Stimulated activated CD4-positive, alpha-beta T cell treated with anti-CD3 and anti-CD28 coated beads, Interleukin-4, amount 100 ng/mL, for 48 hours (primary cell): ENCODE results near the gene CNEP1R1.

Source experiments
- DNase-seq, 2 donors: peaks; one replicate each; pipeline ENCODE4 v3.0.0-alpha.2; 2020; ENCODE audit warnings: low read depth in 2 of 2

The CNEP1R1 gene

DNA sequence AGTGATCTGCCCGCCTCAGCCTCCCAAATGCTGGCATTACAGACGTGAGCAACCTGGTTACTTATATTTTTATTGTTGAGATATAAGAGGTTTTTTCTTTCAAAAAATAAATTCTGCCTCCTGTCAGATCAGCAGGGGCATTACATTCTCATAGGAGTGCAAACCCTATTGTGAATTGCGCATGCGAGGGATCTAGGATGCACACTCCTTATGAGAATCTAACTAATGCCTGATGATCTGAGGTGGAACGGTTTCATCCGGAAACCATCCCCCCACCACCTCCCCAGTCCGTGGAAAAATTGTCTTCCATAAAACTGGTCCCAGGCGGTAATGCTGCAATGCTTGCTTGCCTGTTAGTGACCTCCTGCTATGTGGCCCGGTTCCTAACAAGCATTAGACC lies 7.5 kb upstream of the CNEP1R1 start:
- DNase-seq: no peak

DNA sequence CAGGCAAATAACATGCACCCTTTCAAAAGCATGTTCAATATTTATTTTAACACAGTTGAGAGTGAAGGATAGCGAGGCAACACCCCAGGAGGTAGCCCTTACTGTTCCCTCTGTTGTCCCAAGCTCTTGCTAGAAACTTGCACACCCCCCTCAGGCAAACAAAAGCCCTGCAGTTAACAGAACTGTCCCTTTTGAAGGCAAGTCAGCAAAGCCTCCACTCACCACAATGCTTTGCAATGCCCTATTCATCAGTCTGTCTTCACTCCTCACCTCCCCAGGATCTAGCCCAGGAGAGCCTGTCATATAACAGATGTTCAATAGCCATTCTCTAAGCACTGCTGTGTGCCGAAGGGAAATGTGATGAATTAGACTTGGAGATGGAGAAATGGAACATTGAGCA lies 3.5 kb upstream of the CNEP1R1 start:
- DNase-seq: no peak

DNA sequence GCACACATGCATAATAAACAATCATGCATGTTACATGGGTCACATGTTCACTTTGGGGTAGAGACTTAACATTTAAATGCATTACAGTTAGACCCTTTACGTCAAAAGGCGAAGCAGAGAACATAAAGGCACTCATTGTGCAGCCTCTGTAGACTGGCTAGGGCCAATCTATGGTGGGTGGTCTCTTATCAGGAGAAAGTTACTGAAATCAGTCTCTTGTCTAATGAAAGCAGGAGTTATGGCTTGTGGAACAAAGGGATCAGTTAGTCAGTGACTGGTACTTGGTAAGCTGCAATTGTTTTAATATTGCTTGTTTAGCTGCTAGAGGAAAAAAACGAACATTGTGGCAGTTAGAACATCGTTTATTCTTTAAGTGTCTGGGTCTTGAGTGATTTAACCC lies 1.4 kb upstream of the CNEP1R1 start:
- DNase-seq: no peak

DNA sequence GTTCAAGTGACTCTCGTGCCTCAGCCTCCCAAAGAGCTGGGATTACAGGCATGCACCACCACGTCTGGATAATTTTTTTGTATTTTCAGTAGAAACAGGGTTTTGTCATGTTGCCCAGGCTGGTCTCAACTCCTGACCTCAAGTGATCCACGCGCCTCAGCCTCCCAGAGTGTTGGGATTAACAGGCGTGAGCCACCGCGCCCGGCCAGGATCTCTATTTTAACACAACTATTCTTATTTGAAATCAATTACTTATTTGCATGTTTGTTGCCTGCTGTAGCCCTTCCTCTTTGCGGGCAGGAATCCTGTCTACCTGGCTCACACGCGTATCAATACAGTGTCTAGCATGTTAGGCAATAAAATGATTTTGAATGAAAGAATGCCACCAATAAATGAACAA lies 818 bp upstream of the CNEP1R1 start:
- DNase-seq: no peak

DNA sequence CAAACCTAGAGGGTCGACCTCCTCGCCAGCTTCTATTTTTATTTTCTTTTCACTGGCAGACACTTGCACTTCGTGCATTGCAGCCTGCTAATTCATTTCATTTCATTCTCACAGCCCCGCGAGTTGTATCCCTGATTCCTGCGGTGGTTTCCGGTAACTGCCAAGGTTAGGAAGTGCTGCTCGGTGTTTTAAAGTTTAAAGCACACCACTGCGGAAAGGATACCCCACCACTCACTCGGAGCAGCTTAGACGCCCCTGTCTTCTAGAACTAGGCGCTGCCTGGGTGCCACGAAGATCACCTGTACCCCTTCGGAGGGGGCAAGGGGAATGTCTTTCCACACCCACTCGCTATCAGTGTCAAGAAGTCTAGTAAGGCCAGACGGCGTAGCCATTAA lies 509 bp downstream of the CNEP1R1 start:
- peak; percentile 2 to 7 for DNase-seq

DNA sequence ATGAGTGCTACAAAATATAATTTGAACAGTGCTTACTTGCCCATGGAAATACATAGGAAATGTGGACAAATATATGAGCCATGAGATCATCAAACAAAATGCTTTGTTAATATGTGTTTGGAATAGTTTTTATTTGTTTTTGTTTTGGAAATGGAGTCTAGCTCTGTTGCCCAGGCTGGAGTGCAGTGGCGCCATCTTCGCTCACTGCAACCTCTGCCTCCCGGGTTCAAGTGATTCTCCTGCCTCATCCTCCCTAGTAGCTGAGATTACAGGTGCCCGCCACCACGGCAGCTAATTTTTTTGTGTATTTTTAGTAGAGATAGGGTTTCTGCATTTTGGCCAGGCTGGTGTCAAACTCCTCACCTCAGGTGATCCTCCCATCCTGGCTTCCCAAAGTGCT lies 2.8 kb downstream of the CNEP1R1 start:
- DNase-seq: no peak

DNA sequence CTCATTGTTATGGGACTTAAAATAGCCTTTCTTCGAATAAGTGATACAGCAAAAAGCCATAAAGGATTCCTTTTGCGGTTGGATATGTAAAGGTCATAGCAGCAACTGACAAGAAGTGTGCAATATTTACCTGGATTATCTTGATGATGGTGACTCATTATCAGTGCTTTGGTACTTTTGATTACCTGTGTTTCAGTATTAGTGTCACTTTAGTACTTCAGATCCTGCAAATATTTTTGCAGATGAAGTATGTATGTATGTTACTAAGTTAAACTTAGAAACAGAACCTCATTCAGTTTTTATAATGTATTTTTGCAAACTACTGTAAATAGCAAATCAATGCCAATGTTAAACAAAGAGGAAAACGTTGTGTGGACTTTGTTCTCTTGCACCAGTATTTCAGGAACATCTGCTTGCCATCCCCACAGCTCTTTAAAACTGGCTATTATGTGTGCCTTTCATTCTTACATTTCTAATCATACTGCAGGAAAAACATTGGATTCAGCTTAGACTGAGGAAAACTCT lies 10.5 kb downstream of the CNEP1R1 start:
- no peak for DNase-seq

DNA sequence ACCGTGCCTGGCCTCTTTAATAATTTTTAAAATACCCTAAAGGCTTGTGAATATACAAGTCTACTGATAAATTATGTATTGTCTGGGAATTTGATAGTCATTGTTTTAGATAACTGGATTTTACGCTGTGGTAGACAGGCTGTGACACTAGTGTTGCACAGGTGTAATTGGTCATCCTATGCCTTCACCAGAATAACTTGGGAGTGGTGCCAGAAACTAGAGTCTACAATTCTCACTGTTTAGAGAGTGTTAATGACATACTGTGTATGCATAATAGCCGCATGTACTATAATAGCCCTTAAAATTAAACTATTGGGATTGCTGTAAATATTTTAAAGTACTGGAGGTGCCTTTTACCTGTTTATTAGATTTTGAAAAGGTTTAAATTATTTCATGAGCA lies 11.4 kb downstream of the CNEP1R1 start:
- no peak for DNase-seq

DNA sequence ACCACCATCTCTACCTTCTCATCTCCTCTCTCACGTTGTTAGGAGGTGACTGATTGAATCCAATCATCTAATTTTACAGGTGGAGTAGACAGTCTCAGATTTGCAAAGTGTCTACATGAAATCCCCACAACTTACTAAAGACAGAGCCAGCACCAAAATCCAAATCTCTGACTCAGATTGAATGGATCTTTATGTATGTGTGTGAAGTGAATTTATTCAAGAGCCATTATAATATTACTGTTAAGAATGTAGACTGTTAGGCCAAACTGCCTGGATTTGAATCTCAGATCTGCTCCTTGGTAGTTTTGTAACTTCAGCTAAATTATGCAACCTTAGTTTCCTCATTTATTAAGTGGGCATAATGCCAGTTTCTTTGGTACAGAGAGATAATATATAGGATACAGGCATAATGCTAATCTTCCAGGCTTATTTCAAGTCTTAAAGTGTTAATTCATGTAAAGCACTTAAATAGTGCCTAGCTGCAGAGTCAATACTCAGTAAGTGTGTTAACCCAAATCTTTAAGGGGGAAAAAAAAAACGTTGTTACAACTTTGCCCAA lies 12.7 kb downstream of the CNEP1R1 start:
- DNase-seq: no peak

DNA sequence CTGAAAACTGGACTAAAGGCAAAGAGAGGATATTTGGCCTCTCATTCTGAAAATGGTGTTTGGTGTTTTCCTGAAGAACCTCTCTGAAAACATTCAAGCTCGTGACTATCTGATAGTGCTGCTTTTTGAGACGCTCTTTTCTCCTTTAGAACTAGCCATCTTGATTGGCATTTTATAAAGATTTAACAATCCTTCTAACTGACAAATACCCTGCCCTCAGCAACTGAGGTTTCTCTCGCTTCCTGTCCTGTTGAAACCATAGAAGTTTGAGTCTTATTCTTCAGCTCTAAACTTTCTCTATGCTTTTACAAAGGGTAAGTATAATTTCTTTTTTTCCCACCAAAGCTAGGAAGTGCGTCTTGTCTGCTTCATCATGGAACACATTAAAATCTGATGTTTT lies 13.3 kb downstream of the CNEP1R1 start:
- DNase-seq: no peak

DNA sequence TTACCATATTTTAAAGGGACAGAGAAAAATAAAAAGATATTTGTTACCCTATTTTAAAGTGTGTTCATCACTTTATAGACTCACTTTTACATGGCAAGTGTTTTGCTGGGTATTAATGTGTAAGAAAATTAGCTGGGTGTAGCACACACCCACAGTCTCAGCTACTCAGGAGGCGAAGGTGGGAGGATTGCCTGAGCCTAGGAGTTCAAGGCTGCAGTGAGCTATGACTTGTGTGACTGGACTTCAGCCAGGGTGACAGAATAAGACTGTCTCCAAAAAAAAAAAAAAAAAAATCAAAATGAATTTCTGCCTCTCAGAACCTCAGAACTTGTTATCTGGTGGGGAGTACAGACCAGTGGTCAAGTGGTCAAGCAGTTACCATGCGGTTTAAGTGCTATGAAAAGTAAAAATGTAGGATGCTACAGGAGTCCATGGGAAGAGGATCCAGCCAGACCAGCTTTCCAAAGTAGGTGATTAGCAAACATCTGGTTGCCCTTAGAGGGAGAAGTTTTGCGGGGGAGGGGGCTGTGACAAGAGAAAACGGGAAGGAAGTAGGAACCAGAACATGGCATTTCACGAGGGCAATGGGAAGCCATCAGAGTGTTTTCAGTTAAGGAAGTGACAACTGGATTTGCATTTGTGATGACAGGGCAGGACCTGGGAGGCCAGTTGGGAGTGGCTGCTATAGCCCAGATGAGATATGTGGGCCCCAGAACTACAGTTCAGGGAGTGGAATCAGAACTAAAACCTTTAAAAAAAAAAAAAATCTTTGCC lies 13.9 kb downstream of the CNEP1R1 start:
- DNase-seq: no peak

DNA sequence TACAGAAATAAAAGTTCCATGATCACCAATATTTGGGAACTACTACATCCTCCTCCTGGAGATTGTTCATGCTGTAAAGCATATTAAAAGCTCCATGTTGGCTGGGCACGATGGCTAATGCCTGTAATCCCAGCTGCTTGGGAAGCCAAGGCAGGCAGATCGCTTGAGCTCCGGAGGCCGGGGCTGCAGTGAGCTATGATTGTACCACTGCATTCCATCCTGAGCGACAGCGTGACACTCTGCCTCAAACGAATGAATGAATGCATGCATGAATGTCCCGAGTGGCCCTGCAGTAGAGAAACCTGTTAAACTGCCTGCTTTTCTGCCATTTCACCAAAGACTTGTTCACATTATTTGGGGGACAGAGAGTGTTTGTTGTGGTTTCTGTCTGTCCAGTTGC lies 15.0 kb downstream of the CNEP1R1 start:
- DNase-seq: no peak

DNA sequence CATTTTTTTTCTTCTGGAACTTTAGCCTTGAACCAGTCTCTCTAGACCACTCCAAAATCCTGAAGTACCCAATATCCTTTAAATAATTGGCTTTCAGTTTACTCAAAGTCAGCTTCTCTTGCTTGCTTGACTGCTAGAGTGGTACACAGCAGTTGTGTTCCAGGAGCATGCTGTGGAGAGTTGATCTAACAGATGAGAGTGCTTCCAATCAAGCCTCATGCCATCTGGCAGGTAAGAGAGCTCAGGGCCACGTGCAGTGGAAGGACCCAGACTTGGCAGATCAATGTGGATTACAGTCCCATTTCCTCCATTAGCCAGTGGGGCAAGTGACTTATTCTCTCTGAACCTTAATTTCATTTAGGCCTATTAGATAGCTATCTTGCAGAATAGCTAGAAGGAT lies 15.7 kb downstream of the CNEP1R1 start:
- DNase-seq: no peak

DNA sequence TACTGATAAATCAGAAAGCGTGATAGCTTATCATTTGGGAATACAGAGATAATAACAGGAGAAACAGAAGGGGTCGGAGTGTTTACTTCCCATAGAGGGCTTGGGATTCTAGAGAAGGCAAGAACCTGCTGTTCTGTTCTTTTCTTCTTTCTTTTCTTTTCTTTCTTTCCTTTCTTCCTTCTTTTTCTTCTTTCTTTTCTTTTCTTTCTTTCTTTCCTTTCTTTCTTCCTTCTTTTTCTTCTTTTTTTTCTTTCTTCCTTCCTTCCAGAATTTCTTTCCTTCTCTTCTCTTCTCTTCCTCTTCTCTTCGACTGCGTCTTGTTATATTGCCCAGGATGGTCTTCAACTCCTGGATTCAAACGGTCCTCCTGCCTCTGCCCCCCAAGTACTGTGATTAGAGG lies 18.3 kb downstream of the CNEP1R1 start:
- DNase-seq: no peak

DNA sequence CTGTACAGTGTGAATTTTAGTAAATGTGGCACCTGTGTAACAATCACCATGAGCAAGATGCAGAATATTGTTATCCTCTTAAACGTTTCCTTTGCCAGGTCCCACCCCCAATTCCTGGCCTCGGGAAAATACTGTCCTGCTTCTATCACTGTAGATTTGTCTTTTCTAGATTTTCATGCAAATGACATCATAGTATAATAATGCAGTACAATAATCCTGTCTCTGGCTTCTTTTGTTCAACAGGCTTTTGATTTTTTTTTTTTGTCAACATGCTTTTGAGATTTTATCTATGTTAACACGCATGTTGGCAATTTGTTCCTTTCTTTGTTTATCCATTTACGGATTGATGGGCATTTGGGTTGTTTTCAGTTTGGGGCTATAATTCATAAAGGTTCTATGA lies 20.4 kb downstream of the CNEP1R1 start:
- DNase-seq: no peak

DNA sequence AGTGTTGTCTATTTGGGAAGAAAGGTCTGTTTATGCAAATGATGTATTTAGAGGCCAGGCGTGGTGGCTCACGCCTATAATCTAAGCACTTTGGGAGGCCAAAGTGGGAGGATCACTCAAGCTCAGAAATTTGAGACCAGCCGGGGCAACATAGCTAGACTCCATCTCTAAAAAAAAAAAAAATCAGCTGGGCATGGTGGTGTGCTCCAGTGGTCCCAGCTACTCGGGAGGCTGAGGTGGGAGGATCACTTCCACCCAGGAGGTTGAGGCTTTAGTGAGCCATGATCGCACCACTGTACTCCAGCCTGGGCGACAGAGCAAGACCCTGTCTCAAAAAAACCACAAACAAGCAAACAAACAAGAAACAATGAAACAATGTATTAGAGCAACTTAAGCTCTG lies 21.8 kb downstream of the CNEP1R1 start:
- DNase-seq: no peak

DNA sequence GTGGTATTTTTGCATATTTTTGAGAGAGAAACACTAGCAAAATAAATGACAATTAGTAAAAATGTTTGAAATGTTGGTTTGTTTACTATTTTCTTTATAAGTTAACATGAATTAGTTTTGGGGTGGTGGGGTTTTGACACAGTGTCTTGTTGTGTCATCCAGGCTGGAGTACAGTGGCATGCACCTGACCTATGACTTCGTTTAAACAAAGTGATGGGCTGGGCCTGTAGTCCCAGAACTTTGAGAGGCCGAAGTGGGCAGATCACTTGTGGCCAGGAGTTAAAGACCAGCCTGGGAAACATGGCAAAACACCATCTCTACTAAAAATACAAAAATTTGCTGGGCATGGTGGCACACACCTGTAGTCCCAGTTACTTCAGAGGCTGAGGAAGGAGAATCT lies 22.8 kb downstream of the CNEP1R1 start:
- DNase-seq: no peak

DNA sequence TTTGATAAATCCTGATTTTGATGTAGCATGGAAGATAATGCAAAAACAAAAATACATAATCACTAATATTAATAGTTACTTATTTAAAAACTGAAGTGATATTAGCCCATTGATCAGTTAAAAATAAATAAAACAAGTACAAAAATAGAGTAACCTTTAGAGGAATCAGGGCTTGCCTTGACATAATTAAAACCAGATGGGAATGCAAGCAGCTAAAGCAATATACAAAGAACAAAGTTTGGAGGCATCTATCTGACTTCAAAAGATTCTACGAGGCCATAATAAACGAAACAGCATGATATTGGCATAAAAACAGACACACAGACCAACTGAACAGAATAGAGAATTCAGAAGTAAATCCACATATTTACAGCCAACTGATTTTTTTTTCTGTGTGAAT lies 25.8 kb downstream of the CNEP1R1 start:
- DNase-seq: no peak

DNA sequence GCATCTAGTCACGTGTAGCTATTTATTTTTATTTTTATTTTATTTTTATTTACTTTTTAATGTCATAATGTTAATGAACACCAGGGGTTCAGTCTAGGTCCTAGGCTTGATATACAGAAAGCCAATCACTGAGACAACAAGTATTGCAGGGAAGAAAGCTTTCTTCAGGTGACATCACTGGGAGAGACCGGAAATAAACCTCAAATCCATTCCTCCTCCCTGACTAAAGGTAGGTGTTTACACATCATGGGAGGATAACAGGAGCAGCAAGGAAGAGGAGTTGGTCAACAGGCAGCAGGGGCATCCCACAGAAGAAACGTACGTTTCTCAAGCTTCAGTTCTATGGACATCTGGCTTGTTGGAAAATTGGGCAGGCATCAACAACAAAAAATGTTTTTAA lies 31.2 kb downstream of the CNEP1R1 start:
- DNase-seq: no peak

DNA sequence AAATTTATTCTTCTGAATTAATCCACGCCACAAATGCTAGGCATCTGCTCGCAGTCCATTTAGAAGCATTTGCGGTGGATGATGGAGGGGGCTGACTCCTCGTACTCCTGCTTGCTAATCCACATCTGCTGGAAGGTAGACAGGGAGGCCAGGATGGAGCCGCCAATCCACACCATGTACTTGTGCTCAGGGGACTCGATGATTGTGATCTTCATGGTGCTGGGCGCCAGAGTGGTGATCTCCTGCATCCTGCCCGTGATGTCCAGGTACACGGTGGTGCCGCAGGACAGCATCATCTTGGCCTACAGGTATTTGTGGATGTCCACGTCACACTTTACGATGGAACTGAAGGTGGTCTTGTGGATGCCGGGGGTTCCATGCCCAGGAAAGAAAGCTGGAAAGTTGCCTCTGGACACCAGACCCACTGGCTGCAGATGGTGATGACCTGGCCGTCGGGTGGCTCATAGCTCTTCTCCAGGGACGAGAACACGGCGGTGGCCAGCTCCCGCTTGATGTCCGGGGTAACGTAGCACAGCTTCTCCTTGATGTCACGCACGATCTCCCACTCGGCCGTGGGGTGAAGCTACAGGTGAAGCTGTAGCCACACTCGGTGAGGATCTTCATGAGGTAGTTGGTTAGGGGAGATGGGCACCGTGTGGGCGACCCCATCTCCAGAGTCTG lies 33.2 kb downstream of the CNEP1R1 start:
- no peak for DNase-seq

DNA sequence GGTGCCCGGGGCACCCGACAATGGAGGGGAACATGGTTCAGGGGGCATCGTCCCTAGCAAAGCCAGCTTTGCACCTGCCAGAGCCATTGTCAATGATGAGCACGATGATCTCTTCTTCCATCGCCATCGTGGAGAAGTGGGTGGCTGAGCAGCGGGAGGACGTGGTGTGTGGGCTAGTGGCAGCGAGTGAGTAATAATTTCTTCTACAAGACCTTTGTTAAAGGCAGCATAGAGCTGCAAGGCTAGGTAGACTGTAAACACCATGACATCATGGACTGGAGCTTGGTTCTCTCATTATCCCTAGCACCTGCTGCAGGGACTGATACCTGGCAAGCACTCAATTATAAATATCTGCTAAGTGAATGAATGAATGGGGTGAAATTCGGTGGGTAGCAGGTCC lies 34.1 kb downstream of the CNEP1R1 start:
- no peak for DNase-seq

DNA sequence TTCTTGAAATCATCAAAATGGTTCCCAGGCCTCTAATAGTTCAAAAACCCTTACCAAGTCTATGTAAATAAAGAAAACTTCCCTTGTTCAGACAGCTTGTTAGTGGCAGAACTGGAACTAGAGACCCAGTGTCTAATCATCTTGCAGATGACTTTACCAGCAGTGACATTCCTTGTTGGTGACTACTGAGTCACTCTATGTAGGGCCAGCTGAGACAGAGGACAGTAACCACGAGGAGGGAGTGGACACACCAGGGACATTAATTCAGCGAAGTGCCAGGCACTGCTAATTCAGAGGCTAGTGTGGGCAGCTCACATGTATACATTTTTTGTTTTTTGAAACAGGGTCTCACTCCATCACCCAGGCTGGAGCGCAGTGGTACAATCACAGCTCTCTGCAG lies 34.6 kb downstream of the CNEP1R1 start:
- no peak for DNase-seq

DNA sequence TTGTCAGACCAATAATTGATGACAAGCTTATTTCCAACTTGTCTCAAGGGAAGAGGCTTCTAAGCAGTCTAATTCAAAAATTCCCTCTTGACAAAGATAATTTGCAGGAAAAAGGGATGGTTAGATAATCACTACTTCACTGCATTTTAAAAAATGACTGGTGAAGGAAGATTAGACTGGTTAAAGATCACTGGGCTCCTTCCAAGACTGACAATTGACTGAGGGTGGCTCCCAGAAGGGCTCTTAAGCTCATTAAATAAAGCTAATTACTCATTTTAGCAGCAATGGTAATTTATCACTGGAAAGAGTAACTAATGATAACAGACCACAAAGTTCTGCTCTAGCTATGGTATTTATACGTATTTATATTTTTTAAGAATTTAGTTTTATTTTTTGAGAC lies 36.3 kb downstream of the CNEP1R1 start:
- DNase-seq: no peak
